ENCODE results near the gene PIK3CG. TPM values are rescaled to one million over a fixed set of nuclear protein-coding genes. Genes with fewer than 3 reads are reported as not detected.
"Not testable (repeated sequence)": the region's sequence is repeated elsewhere in the genome, so short reads cannot be mapped to it uniquely, and the experiment has no call there.

PIK3CG gene
- total RNA-seq, 5 donors from 2014 or later (not counting 1 experiment from before 2014, with no cell fraction given), result 27.8 to 33.7 (median 28.4) TPM

GRCh38 chr7:106824458-106824857, 40.6 kb upstream of the PIK3CG start:
- Histone ChIP-seq H3K4me1 (ENCODE audit: control insufficient read depth in 1 of 2, extremely low read depth in 1 of 2, insufficient read depth in 2 of 2, low read length in 2 of 2) (no peaks in the 10 kb centered on the region), H3K27me3 (replicated peaks in 1 of 2; ENCODE audit: control insufficient read depth in 2 of 2, extremely low read depth in 1 of 2, insufficient read depth in 2 of 2, low read length in 1 of 2) (no peaks in the 10 kb centered on the region), H3K4me3 (ENCODE audit: control insufficient read depth in 1 of 2, extremely low read depth in 1 of 2, low read length in 1 of 2) (no peak overlapping the region), H3K36me3 (ENCODE audit: control insufficient read depth in 2 of 2, extremely low read depth in 1 of 2, insufficient read depth in 1 of 2, low read length in 1 of 2) (no peaks in the 10 kb centered on the region), H3K27ac (ENCODE audit: low read length) (no peak overlapping the region), H3K9me3 (no peaks in the 10 kb centered on the region)
- H3K27me3 Mint-ChIP-seq, result no peaks in the 10 kb centered on the region
- no peaks in the 10 kb centered on the region for H3K4me1 Mint-ChIP-seq
- H3K27ac Mint-ChIP-seq, result no peak overlapping the region
- no peak overlapping the region for H3K4me3 Mint-ChIP-seq
- 100% methylated on average over 2 of the region's 4 CpGs for WGBS (ENCODE audit: insufficient coverage)
- ChIA-PET POLR2A (no interaction called here), CTCF (interaction anchor here in 1 of 2 donors (0.6 kb wide), 1 partner anchor 35 kb away, joined by 3 read pairs; no protein-coding TSS in a partner anchor)
- no peaks in the 10 kb centered on the region for H3K9me3 Mint-ChIP-seq
- no peaks in the 10 kb centered on the region for H3K36me3 Mint-ChIP-seq
- ATAC-seq (replicated peaks in 1 of 4), result no peak
- no peak for DNase-seq

DNA sequence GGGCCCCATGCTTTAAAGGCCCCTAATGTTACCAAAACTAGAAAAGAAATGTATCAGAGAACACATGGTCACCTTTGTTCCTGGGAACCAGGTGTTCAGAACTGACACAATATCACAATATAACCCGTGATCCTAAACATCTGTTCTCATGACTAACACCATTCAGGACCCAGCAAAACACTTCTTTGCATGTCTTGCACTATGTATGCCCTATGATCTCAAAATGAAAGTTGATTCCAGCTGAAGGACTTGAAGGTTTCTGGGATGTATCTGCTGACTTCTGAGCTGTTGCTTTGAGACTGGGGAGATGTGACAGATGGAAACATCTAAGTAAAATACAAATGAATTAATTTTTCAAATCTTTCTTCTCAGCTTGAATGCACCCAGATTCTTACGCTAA, 37.5 kb upstream of the PIK3CG start:
- H3K9me3 Mint-ChIP-seq, result peaks cover 2 to 10% (median 3%) of the 10 kb centered on the region in 3 donors
- DNase-seq (no peak), ATAC-seq (replicated peaks in 1 of 4) (no peak)
- no peaks in the 10 kb centered on the region for H3K4me1 Mint-ChIP-seq
- ChIA-PET POLR2A (no interaction called here), CTCF (no interaction called here)
- Histone ChIP-seq H3K4me3 (ENCODE audit: control insufficient read depth in 1 of 2, extremely low read depth in 1 of 2, low read length in 1 of 2) (no peak overlapping the region), H3K9me3 (no peaks in the 10 kb centered on the region), H3K4me1 (ENCODE audit: control insufficient read depth in 1 of 2, extremely low read depth in 1 of 2, insufficient read depth in 2 of 2, low read length in 2 of 2) (no peaks in the 10 kb centered on the region), H3K27me3 (replicated peaks in 1 of 2; ENCODE audit: control insufficient read depth in 2 of 2, extremely low read depth in 1 of 2, insufficient read depth in 2 of 2, low read length in 1 of 2) (peaks cover 0 to 3% of the 10 kb centered on the region in 2 experiments), H3K36me3 (ENCODE audit: control insufficient read depth in 2 of 2, extremely low read depth in 1 of 2, insufficient read depth in 1 of 2, low read length in 1 of 2) (no peaks in the 10 kb centered on the region), H3K27ac (ENCODE audit: low read length) (no peak overlapping the region)
- no peaks in the 10 kb centered on the region for H3K27me3 Mint-ChIP-seq
- WGBS (ENCODE audit: insufficient coverage), result no CpG with 5 or more reads among the region's 2 CpGs
- H3K4me3 Mint-ChIP-seq, result no peak overlapping the region
- no peaks in the 10 kb centered on the region for H3K36me3 Mint-ChIP-seq
- no peak overlapping the region for H3K27ac Mint-ChIP-seq

DNA sequence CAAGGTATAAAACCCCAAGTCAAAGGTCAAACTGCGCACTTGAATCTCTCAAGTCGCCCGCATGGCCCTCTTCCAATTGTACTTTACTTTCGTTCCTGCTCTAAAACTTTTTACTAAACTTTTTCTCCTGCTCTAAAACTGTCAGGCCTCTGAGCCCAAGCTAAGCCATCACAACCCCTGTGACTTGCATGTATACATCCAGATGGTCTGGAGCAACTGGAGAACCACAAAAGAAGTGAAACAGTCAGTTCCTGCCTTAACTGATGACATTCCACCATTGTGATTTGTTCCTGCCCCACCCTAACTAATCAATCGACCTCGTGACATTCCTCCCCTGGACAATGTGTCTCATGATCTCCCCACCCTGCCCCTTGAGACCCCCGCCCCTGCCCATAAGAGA, 35.6 kb upstream of the PIK3CG start:
- no peak for DNase-seq
- ChIA-PET CTCF (no interaction called here), POLR2A (no interaction called here)
- no peaks in the 10 kb centered on the region for H3K4me1 Mint-ChIP-seq
- H3K36me3 ChIP-seq (ENCODE audit: control insufficient read depth in 2 of 2, extremely low read depth in 1 of 2, insufficient read depth in 1 of 2, low read length in 1 of 2), result no peaks in the 10 kb centered on the region
- H3K27ac Mint-ChIP-seq, result no peak overlapping the region
- no peaks in the 10 kb centered on the region for H3K27me3 Mint-ChIP-seq
- H3K4me3 ChIP-seq (ENCODE audit: control insufficient read depth in 1 of 2, extremely low read depth in 1 of 2, low read length in 1 of 2), result no peak overlapping the region
- no peak overlapping the region for H3K27ac ChIP-seq (ENCODE audit: low read length)
- no peak for ATAC-seq (replicated peaks in 1 of 4)
- WGBS (ENCODE audit: insufficient coverage), result 86% methylated on average over 5 of the region's 7 CpGs
- H3K9me3 ChIP-seq, result no peaks in the 10 kb centered on the region
- no peaks in the 10 kb centered on the region for H3K4me1 ChIP-seq (ENCODE audit: control insufficient read depth in 1 of 2, extremely low read depth in 1 of 2, insufficient read depth in 2 of 2, low read length in 2 of 2)
- H3K36me3 Mint-ChIP-seq, result no peaks in the 10 kb centered on the region
- H3K27me3 ChIP-seq (replicated peaks in 1 of 2; ENCODE audit: control insufficient read depth in 2 of 2, extremely low read depth in 1 of 2, insufficient read depth in 2 of 2, low read length in 1 of 2), result peaks cover 0 to 3% of the 10 kb centered on the region in 2 experiments
- no peak overlapping the region for H3K4me3 Mint-ChIP-seq
- H3K9me3 Mint-ChIP-seq, result peaks cover 2 to 10% (median 3%) of the 10 kb centered on the region in 3 donors

- H3K36me3 ChIP-seq (ENCODE audit: control insufficient read depth in 2 of 2, extremely low read depth in 1 of 2, insufficient read depth in 1 of 2, low read length in 1 of 2); POLR2A ChIA-PET; H3K9me3 ChIP-seq; H3K27me3 Mint-ChIP-seq; H3K9me3 Mint-ChIP-seq; H3K4me3 ChIP-seq (ENCODE audit: control insufficient read depth in 1 of 2, extremely low read depth in 1 of 2, low read length in 1 of 2); H3K27me3 ChIP-seq (replicated peaks in 1 of 2; ENCODE audit: control insufficient read depth in 2 of 2, extremely low read depth in 1 of 2, insufficient read depth in 2 of 2, low read length in 1 of 2); ATAC-seq (replicated peaks in 1 of 4); H3K4me3 Mint-ChIP-seq; H3K27ac Mint-ChIP-seq; H3K4me1 ChIP-seq (ENCODE audit: control insufficient read depth in 1 of 2, extremely low read depth in 1 of 2, insufficient read depth in 2 of 2, low read length in 2 of 2); H3K27ac ChIP-seq (ENCODE audit: low read length); H3K4me1 Mint-ChIP-seq; DNase-seq; H3K36me3 Mint-ChIP-seq: not testable (repeated sequence)
- CTCF ChIA-PET, result interaction anchor here in 1 of 2 donors (0.7 kb wide), 1 partner anchor 124 kb away, joined by 3 read pairs; no protein-coding TSS in a partner anchor
- WGBS (ENCODE audit: insufficient coverage), result 100% methylated on average over 2 of the region's 9 CpGs
Observed at GRCh38 chr7:106830896-106831295, 34.2 kb upstream of the PIK3CG start.

GRCh38 chr7:106836816-106837215, 28.3 kb upstream of the PIK3CG start:
- Mint-ChIP-seq H3K4me1 (peaks cover 0 to 3% (median 2%) of the 10 kb centered on the region in 3 donors), H3K9me3 (no peaks in the 10 kb centered on the region), H3K4me3 (no peak overlapping the region), H3K27ac (no peak overlapping the region), H3K27me3 (no peaks in the 10 kb centered on the region), H3K36me3 (no peaks in the 10 kb centered on the region)
- Histone ChIP-seq H3K27me3 (replicated peaks in 1 of 2; ENCODE audit: control insufficient read depth in 2 of 2, extremely low read depth in 1 of 2, insufficient read depth in 2 of 2, low read length in 1 of 2) (peaks cover 0 to under 1% of the 10 kb centered on the region in 2 experiments), H3K36me3 (ENCODE audit: control insufficient read depth in 2 of 2, extremely low read depth in 1 of 2, insufficient read depth in 1 of 2, low read length in 1 of 2) (no peaks in the 10 kb centered on the region), H3K4me3 (ENCODE audit: control insufficient read depth in 1 of 2, extremely low read depth in 1 of 2, low read length in 1 of 2) (no peak overlapping the region), H3K9me3 (no peaks in the 10 kb centered on the region), H3K27ac (ENCODE audit: low read length) (no peak overlapping the region), H3K4me1 (ENCODE audit: control insufficient read depth in 1 of 2, extremely low read depth in 1 of 2, insufficient read depth in 2 of 2, low read length in 2 of 2) (no peaks in the 10 kb centered on the region)
- DNase-seq (no peak), ATAC-seq (replicated peaks in 1 of 4) (no peak)
- ChIA-PET CTCF (no interaction called here), POLR2A (interaction anchor here in 1 of 2 donors (0.6 kb wide), 1 partner anchor 1528 kb away, joined by 4 read pairs; no protein-coding TSS in a partner anchor)
- 87% methylated on average over 2 of the region's 2 CpGs for WGBS (ENCODE audit: insufficient coverage)

DNA sequence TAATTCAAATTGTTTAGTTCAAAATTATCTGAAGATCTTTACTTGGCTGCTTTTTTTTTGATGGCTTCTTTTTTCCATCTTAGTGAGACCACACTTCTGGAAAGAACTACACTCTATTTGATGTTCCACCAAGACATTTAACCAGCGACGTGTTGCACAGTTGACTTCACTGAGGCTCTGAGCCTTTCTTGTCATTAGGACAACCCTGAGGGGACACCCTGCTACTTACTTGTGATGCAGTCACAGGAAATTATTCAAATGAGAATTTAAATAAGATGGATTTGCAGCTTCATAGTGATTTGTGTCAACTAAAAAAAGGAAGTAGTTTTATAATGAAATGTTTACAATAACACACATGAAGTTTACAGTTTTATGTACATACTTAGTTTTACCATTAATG, 25.6 kb upstream of the PIK3CG start:
- POLR2A ChIA-PET, result no interaction called here
- H3K27ac ChIP-seq (ENCODE audit: low read length), result no peak overlapping the region
- H3K27me3 ChIP-seq (replicated peaks in 1 of 2; ENCODE audit: control insufficient read depth in 2 of 2, extremely low read depth in 1 of 2, insufficient read depth in 2 of 2, low read length in 1 of 2), result no peaks in the 10 kb centered on the region
- 36% methylated on average over 2 of the region's 2 CpGs for WGBS (ENCODE audit: insufficient coverage)
- no peaks in the 10 kb centered on the region for H3K36me3 ChIP-seq (ENCODE audit: control insufficient read depth in 2 of 2, extremely low read depth in 1 of 2, insufficient read depth in 1 of 2, low read length in 1 of 2)
- no peak for ATAC-seq (replicated peaks in 1 of 4)
- no peaks in the 10 kb centered on the region for H3K4me1 ChIP-seq (ENCODE audit: control insufficient read depth in 1 of 2, extremely low read depth in 1 of 2, insufficient read depth in 2 of 2, low read length in 2 of 2)
- H3K4me1 Mint-ChIP-seq, result peaks cover 0 to 3% (median 2%) of the 10 kb centered on the region in 3 donors
- no peak overlapping the region for H3K4me3 ChIP-seq (ENCODE audit: control insufficient read depth in 1 of 2, extremely low read depth in 1 of 2, low read length in 1 of 2)
- H3K27me3 Mint-ChIP-seq, result peaks cover 0 to 2% of the 10 kb centered on the region in 2 donors
- no peak overlapping the region for H3K4me3 Mint-ChIP-seq
- CTCF ChIA-PET, result no interaction called here
- H3K9me3 Mint-ChIP-seq, result no peaks in the 10 kb centered on the region
- H3K36me3 Mint-ChIP-seq, result no peaks in the 10 kb centered on the region
- DNase-seq, result no peak
- no peaks in the 10 kb centered on the region for H3K9me3 ChIP-seq
- no peak overlapping the region for H3K27ac Mint-ChIP-seq

- Mint-ChIP-seq H3K4me3 (no peak overlapping the region), H3K36me3 (no peaks in the 10 kb centered on the region), H3K4me1 (peaks cover 0 to 3% (median 2%) of the 10 kb centered on the region in 3 donors), H3K9me3 (no peaks in the 10 kb centered on the region), H3K27ac (no peak overlapping the region), H3K27me3 (peaks cover 0 to 2% of the 10 kb centered on the region in 2 donors)
- Histone ChIP-seq H3K36me3 (ENCODE audit: control insufficient read depth in 2 of 2, extremely low read depth in 1 of 2, insufficient read depth in 1 of 2, low read length in 1 of 2) (no peaks in the 10 kb centered on the region), H3K4me1 (ENCODE audit: control insufficient read depth in 1 of 2, extremely low read depth in 1 of 2, insufficient read depth in 2 of 2, low read length in 2 of 2) (no peaks in the 10 kb centered on the region), H3K27ac (ENCODE audit: low read length) (no peak overlapping the region), H3K27me3 (replicated peaks in 1 of 2; ENCODE audit: control insufficient read depth in 2 of 2, extremely low read depth in 1 of 2, insufficient read depth in 2 of 2, low read length in 1 of 2) (no peaks in the 10 kb centered on the region), H3K4me3 (ENCODE audit: control insufficient read depth in 1 of 2, extremely low read depth in 1 of 2, low read length in 1 of 2) (no peak overlapping the region), H3K9me3 (no peaks in the 10 kb centered on the region)
- DNase-seq (no peak), ATAC-seq (replicated peaks in 1 of 4) (no peak)
- no CpG with 5 or more reads among the region's 1 CpG for WGBS (ENCODE audit: insufficient coverage)
- POLR2A ChIA-PET, result no interaction called here
- CTCF ChIA-PET, result no interaction called here
Observed at GRCh38 chr7:106840342-106840741, 24.7 kb upstream of the PIK3CG start.

Data from T-cell (primary cell).